Germinal center (tissue), 1 donor: ENCODE measurements around the gene AGAP1.

Source experiments
- DNase-seq: peaks from one replicate; pipeline ENCODE4 v3.0.0; 2012; ENCODE audit warnings: mixed read lengths, low spot score

The AGAP1 gene

GRCh38 chr2:235811446-235812184 lies 317.8 kb downstream of the AGAP1 start:
- no peak for DNase-seq

GRCh38 chr2:235812185-235812665 lies 318.4 kb downstream of the AGAP1 start:
- no peak for DNase-seq

GRCh38 chr2:235813398-235813797 lies 319.6 kb downstream of the AGAP1 start:
- DNase-seq = no peak

GRCh38 chr2:235820571-235820970 lies 326.7 kb downstream of the AGAP1 start:
- no peak for DNase-seq

- DNase-seq = no peak
These were observed 330.5 kb downstream of the AGAP1 start for GRCh38 chr2:235824331-235824730.

- DNase-seq = no peak
These were observed 332.1 kb downstream of the AGAP1 start for GRCh38 chr2:235825946-235826345.

- no peak for DNase-seq
These were observed 333.0 kb downstream of the AGAP1 start for GRCh38 chr2:235826826-235827225.

GRCh38 chr2:235827585-235827992 lies 333.7 kb downstream of the AGAP1 start:
- no peak for DNase-seq

- DNase-seq = no peak
These were observed 335.9 kb downstream of the AGAP1 start for GRCh38 chr2:235829726-235830125.

- no peak for DNase-seq
These were observed 337.9 kb downstream of the AGAP1 start for GRCh38 chr2:235831755-235832154.

- DNase-seq = no peak
These were observed 339.1 kb downstream of the AGAP1 start for GRCh38 chr2:235832941-235833340.

- no peak for DNase-seq
These were observed 340.3 kb downstream of the AGAP1 start for GRCh38 chr2:235833971-235834620.

GRCh38 chr2:235834781-235835180 lies 340.9 kb downstream of the AGAP1 start:
- no peak for DNase-seq

GRCh38 chr2:235835810-235836209 lies 342.0 kb downstream of the AGAP1 start:
- no peak for DNase-seq

- DNase-seq = no peak
These were observed 342.7 kb downstream of the AGAP1 start for GRCh38 chr2:235836491-235836911.

GRCh38 chr2:235839226-235839625 lies 345.4 kb downstream of the AGAP1 start:
- DNase-seq = no peak

GRCh38 chr2:235839974-235840373 lies 346.1 kb downstream of the AGAP1 start:
- no peak for DNase-seq

GRCh38 chr2:235841863-235842262 lies 348.0 kb downstream of the AGAP1 start:
- no peak for DNase-seq

- no peak for DNase-seq
These were observed 349.1 kb downstream of the AGAP1 start for GRCh38 chr2:235842941-235843340.

GRCh38 chr2:235843591-235844395 lies 349.9 kb downstream of the AGAP1 start:
- DNase-seq = no peak

- DNase-seq = no peak
These were observed 350.7 kb downstream of the AGAP1 start for GRCh38 chr2:235844561-235844960.

GRCh38 chr2:235845245-235845644 lies 351.4 kb downstream of the AGAP1 start:
- no peak for DNase-seq

- DNase-seq = no peak
These were observed 353.7 kb downstream of the AGAP1 start for GRCh38 chr2:235847576-235847975.
